Stimulated activated CD8-positive, alpha-beta memory T cell treated with anti-CD3 and anti-CD28 coated beads, Interleukin-15, amount 100 ng/mL, for 24 hours (primary cell): ENCODE data around the gene TRIM36.

Experiments
- DNase-seq: peaks from one replicate; pipeline ENCODE4 v3.0.0-alpha.2; 2020; ENCODE audit warnings: low read depth

TRIM36 gene, protein sequence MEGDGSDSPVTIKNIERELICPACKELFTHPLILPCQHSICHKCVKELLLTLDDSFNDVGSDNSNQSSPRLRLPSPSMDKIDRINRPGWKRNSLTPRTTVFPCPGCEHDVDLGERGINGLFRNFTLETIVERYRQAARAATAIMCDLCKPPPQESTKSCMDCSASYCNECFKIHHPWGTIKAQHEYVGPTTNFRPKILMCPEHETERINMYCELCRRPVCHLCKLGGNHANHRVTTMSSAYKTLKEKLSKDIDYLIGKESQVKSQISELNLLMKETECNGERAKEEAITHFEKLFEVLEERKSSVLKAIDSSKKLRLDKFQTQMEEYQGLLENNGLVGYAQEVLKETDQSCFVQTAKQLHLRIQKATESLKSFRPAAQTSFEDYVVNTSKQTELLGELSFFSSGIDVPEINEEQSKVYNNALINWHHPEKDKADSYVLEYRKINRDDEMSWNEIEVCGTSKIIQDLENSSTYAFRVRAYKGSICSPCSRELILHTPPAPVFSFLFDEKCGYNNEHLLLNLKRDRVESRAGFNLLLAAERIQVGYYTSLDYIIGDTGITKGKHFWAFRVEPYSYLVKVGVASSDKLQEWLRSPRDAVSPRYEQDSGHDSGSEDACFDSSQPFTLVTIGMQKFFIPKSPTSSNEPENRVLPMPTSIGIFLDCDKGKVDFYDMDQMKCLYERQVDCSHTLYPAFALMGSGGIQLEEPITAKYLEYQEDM

DNA sequence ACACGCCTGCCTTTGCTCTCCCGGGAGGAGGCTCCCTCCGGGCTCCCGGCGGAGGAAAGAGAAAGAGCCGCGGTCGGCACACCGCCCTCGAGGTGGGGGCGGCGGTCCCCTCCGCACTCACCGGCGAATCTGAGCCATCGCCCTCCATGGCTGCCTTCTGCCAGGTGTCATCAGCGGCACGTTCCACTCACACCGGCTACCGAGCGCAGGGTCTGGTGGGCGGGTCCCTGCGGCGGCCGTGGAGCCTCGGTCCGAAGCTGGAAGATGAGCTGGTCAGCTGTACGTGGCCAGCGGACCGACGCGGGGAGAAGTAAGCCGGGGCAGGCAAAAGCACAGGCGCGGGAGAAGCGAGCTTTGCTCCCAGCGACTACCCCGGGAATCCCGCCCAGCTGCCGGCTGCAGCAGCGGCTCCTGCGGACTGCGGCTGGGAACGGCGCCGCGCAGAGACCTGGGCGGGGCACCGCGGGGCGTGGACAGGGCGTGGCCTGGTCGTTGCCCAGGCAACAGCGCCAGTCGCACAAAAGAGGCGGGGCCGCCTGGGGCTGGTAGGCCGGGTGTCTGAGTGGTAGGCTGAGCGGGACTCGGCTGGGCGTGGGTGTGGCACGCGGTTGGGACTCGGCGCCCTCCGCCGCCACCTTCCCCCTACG, at the start of gene TRIM36:
TSS of gene TRIM36 (minus strand) at position 422 of the 647 bp plus-strand sequence. CDS start at position 148, 274 bp downstream.
- DNase-seq: peak; percentile 91

DNA sequence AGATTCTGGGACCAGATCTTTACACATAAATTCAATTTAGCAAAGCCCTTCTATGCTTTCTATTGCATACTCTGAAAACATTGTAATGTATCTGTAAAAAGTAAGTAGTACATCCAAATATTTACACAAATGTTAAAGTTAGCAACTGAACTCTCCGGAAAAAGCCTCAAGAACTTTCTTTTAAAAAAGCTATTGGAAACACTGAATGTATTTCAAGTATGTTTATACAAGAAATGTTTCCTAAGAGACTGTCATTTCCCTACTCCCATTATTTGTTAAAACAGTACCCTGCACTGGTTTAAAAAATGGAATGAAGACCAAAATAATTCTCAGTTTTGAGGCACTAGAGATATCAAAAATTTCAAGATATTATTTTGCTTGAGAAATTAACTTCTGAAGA, 44.8 kb upstream of the TRIM36 start:
- no peak for DNase-seq

DNA sequence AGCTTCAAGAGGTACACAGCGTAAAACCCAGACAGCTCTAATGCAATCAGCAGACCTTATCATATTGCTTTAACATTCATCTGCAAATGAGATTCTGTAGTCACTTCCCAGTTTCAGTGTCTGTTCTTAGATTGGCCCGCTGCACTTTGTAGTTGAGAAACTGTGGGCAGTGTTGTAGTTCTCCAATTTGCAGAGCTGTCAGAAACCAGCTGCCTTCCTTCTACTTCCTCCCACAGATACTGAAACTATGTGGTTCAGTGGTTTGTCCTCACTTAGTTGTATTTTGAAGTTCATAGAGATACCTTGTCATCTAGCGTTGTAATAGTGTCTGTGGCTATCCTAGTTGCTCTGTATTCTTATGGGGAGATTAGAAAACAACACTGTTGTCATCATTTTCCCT, 39.6 kb upstream of the TRIM36 start:
- DNase-seq: no peak

DNA sequence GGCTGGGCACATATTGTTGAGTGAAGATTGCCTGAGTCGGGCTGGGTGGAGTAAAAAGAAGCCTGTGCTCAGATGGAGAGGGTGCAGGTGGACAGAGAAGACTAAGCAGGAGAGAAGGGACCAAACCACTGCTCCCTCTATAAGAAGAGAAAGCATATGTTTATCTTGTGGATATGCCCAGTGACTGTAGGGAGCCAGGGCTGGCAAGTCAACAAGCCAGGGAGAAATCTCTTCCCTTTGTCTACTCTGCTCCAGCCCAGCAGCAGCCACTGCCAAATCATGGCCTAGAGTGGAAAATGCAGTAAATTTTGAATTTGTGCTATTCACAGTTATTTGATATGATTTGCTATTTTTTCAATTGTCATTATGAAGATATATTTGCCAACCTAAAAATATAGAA, 33.2 kb upstream of the TRIM36 start:
- no peak for DNase-seq

DNA sequence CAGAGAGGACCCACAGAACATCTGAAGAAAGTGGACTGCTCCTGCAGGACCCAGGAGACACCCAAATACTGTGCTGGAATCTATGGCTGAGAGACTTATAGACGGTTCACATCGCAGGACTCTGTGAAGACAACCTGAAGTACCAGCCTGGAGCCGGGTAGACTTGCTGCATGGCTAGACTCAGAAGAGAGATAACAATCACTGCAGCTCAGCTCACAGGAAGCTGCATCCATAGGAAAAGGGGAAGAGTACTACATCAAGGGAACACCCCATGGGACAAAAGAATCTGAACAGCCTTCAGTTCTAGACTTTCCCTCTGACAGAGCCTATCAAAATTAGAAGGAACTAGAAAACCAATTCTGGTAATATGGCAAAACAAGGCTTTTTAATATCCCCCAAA, 26.5 kb upstream of the TRIM36 start:
- DNase-seq: no peak

DNA sequence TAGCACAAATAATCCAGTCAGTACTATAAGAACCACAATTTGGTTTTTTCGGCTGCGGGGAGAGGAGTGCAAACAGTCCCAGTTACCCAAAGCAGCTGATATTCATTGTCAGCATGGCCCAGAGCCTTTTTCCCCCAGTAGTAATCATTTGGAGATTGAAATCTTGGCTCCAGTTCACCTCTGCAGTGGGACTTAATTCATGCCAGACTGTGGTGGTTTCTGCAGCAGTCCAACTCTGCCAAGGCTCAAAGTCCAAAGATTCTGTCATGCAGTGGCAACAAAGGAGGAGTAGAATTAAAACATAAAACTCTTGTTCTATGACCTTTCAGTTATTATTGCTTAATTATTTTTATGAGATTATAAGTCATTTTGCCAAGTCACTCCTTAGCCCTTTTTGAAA, 25.0 kb upstream of the TRIM36 start:
- DNase-seq: no peak

DNA sequence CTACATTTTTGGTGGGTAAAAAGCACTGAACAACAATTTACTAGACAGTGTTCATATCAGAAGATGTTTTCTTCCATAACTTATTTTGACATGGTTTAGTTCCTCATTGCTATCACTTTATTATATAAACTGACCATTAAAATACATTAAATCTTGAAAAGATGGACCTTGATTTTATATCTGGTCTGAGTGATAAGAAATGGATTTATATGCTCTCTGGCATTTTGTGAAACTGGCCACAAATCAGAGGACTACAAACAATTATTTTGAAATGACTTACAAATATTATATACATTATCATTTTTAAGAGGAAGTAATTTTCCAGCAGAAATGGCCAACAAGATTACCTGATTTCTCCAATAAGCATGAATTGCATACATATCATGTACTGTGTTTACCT, 23.6 kb upstream of the TRIM36 start:
- DNase-seq: no peak

DNA sequence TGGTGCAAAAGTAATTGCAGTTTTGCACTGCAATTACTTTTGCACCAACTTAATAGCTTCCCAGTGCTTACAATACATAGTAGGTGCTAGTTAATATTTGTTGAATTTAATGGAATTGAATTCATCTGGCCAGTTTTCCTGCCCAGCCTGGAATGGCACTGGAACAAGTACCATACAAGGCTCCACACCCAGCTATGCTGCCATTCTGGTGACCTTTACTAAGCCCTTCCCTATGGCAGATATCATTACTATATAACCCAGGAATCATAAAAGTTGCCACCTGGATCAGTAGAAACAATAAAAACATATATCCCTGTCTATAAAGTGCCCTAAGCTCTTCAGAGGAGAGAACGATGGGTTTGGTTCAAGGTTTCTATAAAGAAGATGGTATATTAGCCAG, 22.4 kb upstream of the TRIM36 start:
- no peak for DNase-seq

DNA sequence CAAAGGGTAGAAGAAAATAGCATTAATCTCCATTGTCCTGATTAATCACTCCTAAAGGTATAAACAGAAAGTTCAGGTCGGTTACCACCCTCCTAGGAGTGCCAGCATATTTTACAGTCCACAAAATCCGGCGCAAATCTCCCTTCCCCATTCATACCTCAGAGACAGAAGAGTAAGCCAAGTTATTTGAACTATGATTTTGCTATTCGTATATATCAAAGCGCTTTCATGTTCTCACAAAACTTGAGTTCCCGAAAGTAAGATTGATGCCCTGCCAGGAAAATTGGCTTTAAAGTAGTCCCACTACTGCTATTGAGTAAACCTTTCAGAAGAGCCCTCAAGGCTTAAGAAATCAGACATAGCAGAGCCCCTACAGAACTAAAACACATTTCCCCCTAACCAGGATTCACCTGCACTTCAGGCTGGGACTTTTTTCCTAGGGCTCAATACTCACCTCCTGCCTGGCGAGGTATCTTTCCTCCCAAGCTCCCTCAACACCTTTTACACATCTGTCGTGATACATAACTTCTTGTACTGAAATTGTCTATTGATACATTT, 21.8 kb upstream of the TRIM36 start:
- DNase-seq: no peak

DNA sequence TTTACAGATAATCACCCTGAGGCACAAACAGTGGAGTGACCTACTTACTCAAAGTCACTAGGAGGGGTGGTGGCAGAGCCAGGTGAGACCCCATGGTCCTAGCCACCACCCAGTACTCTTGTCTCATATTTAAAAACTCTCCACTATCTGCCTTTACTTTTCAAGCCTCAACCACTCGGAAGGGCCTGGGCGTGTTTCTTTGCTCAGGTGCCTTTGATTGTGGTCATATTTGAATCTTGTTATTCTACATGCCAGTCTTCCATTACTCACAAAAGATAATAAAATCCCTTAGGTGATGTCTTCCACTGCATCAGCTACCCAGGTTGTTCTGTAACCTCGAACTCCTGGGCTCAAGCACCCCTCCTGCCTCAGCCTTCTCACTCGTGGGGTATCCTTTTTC, 20.7 kb upstream of the TRIM36 start:
- DNase-seq: no peak

DNA sequence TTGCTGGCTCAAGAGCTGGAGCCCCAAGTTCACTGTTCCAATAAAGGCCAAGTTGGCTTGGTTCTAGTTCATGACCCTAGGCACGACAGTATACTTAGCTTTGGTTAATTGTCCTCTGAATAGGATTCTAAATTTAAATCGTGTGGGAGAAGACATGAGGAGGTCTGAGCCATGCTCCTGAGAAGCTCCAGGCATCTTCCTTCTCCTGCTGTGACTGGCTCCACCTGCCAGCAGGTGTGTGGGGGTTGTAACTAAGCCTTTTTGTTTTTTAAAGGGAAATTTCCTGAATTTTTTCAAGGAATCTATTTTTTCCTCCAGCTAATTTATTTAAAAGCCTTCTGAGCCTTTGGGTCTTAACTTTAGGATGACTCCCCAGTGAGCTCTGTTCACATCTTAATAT, 20.2 kb upstream of the TRIM36 start:
- no peak for DNase-seq

DNA sequence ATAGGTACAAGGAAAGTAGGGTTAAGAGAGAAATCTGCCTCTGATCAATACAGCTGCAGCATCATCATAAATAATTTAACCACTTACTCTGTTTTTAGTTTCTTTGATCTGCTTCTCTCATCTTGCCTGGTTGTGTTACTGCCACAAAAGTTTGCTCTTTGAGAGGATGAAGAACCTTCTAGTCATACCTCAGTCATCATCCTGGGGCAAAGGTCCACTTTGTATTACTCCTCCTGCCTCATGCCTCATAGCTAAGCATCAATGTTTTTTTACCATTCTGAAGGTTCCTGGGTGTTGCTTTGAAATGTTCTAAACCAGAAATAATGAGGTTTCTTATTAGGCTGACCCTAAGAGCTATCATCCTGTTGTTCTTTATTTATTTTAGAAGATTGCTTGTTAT, 17.1 kb upstream of the TRIM36 start:
- no peak for DNase-seq

DNA sequence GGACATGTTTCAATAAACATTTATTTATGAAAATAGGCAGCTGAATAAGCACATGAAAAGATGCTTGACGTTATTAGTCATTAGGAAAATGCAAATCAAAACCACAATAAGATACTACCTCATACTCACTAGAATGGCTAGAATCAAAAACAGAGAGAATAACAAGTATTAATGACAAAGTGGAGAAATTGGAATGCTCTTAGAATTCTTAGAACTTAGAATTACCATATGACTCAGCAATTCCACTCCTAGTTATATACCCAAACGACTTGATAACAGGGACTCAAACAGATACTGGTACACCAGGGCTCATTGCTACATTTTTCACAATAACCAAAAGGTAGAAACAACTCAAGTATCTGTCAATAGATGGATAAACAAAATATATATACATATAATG, 15.1 kb upstream of the TRIM36 start:
- no peak for DNase-seq

DNA sequence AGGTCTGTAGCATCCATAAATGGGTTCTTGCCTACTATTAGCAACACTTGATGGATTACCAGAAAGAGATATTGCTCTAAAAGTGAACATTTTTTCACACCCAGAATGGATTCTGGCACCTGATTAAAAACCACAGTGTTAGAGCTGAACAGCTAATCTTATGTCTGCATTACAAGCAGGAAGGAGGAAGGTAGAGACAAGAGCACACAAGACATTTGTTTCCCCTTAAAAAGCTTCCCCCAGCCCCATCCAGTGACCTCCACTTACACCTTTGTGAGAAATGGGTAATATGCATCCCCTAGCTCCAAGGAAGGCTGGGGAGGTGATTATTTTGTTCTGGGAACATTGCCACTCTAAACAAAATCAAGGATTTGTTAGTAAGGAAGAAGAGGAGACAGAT, 12.0 kb upstream of the TRIM36 start:
- no peak for DNase-seq

DNA sequence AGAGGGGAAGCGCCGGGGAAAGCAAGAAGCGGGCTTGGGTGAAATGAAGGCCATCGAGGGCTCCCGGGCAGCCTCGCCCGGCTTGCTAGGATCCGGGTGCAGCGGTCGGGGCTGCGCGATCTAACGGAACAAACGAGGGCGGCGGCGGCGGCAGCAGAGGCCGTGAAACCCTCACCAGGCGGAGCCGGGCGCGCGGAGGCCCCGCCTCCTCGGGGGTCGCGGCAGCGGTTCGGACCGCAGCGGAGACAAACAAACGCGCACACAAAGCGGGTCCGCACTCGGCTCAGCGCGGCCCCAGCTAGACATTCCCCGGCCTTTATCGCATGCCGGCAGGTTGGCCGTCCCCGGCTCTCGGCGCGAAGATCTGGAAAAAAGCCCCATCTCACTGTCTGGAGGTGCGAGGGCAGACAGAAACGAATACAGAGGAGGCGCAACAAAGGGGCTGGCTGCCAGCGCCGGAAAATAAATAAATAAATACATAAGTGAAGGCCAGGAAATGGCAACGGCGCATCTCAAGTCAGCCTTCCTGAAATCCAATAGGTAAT, 10.5 kb upstream of the TRIM36 start:
- DNase-seq: no peak

DNA sequence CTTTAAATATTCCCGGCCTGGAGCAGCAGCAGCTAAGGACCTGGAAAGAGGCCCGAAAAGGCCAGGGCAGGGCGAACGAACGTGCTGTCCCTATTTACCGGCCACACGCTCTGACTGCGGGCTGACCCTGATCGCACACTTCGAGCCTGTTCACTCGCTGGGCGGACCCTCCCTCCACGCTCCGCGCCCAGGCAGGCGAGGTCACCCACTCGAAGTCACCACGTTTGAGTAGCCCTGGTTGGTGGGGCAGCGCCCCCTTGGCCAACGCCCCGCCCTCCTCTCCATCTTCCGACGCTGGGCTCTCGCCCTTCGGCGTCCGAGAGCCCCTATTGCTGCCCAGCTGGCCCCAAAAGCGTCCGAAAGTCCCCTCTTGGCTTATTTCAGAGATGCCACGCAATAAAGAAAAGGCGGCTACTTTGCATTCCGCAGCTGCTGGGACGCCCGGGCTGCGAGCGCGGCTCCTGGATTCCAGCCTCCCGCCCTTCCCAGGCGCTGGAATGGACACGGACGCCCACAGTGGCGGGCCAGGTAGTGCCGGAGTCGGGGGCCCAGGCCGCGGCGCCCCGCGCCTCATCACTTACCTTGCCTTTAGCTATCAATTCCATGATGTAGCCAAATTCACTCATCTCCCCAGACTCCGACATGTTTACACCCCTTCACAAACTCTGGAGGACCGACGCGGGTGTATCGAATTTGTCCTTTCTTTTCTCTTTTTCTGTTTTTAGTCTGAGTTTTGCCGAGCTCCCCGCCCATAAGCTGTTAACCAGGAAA, 9.9 kb upstream of the TRIM36 start:
- no peak for DNase-seq

DNA sequence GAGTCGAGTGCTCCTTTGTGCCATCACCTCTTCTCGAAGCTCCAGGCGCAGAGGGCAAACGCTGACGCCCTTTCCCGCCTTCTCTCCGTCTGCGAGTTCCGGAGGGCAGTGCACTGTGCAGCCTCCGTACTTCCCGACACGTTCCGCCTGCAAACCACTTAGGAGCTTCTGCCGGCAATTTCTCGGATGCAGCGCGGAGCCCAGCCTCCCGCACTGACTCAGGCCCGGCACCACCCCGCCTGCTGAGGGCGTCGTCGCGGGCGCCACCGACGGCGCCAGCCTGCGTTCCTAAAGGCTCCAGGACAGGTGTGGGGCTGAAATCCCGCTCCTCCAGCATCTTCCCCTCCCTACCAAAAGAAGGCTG, 9.3 kb upstream of the TRIM36 start:
- no peak for DNase-seq

DNA sequence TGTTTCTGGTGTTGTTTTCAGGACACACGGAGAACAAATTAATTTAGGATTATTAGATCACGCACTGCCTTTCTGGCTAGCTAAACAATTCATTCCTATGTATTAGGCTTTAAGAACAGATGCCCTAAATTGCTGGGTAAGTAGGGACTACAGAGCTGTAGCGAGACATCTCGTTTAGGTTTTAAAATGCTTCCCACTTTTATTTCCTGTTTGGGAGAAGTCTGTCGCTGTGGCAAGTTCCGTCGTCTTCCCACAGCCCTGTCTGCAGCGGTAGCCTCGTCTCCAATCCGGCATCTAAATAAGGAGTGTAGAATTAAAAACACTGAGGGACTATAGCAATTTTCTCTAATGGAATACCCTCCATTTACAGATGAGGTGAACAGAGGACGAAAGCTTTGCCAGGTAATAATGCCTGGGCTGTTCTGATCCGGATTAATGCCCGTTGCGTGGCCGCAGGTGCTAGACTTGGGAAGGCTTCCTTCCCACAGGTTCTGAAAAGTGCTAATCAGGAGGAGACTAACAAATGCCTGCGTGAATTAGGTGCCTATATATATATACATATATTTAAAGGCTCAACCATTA, 1.3 kb upstream of the TRIM36 start:
- DNase-seq: no peak

DNA sequence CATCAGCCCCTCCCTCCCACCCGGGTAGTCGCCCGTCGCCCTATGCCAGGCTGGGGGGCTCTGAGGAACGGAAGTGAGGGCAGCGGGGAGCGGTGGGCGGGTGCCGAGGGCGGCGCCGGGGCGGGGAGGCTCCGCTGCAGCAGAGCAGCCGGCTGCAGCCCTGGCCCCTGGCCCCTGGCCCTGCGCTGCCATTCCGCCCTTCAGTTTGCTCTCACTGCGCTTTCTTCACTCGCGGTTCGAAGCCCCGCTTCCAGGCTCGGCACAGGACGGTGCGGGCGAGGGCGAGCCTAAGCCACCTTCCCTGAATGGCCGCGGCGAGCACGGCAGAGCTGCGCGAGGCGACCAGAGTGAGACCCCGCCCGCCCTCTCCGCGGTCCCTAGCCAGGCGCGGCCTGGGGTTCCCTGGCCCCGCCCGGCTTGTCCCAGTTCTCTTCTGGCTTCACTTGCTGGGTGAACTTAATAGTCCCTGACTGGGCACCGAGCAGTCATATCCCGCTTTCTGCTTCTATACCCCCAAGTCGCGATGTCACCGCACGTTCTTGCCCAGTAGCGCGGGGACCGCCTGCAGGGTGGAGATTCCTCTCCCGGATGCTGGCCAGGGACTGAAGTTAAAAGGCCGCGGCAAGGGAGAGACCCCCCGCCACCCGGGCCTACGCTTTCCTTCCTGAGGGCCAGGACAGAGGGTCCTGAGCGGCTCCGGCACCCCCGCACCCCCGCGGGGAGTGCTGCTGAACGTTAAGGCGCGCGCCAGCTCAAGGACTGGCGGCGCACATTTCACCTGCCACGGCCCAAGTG, 623 bp upstream of the TRIM36 start:
- no peak for DNase-seq

DNA sequence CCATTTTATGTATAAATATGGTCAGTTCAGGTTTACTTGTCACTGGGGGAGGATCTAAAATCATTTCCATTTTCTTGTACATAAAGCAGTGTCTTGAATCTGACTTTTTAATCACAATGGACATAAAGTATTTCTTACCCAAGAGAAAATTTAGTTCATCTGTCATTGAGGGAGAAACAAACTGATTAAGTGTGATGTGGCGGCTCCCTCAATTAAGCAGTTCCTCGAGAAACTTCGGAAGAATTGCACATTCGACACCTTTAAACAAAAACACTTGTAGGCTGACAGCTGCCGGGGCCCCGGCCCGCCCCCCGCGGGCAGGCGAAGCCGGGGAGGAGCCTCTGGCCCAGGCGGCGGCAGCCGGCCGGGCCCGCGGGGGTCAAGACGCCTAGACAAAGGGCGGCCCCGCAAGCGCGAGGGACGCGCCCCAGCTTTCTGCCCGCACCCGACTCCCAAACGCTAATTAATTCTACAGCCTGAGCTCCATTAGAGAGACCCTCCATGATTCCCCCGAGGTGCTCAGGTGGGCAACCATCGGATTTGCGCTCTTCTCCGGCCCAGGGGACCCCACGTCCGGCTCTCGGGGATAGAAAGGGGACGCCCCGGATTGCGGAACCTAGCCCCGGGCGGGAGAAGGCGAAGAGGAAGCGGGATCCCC, 750 bp downstream of the TRIM36 start:
- no peak for DNase-seq
